Esophagus squamous epithelium (tissue), 4 donors: ENCODE results near the gene PLG.

Experiments used
- CTCF ChIP-seq, 6 experiments: fragments of 450-650 bp in 4 of 6; fragments of 200-600 bp in 2 of 6; sonication (generic) in 2 of 6; IDR thresholded peaks; one replicate each; pipeline ENCODE4 v1.5.1; 2016 to 2019; ENCODE audit warnings: antibody characterized with exemption in 6 of 6, mild to moderate bottlenecking in 4 of 6, moderate library complexity in 4 of 6
- POLR2A ChIP-seq, 4 donors: fragments of 450-650 bp; IDR thresholded peaks; one replicate each; pipeline ENCODE4 v1.6.1; 2017; ENCODE audit warnings: antibody characterized with exemption in 4 of 4, mild to moderate bottlenecking in 4 of 4, moderate library complexity in 3 of 4

GRCh38 chr6:160801418-160801817 is 99.4 kb downstream of the PLG start:
- TF ChIP-seq POLR2A (IDR thresholded peaks at IDR 0.05) = no peak
- TF ChIP-seq CTCF (IDR thresholded peaks at IDR 0.05) = no peak
